NCI-H146 treated with DMSO at 0.1 percent for 48 hours (cell line): Measurements from ENCODE around the gene RNF44.
"Not testable (repeated sequence)": the region's sequence is repeated elsewhere in the genome, so short reads cannot be mapped to it uniquely, and the experiment has no call there.

ENCODE experiments used
- DNase-seq: peaks from one replicate; lab custom pipeline; 2025; ENCODE audit not compliant: unreplicated experiment; lab: John Stamatoyannopoulos, UW

RNF44 gene

DNA sequence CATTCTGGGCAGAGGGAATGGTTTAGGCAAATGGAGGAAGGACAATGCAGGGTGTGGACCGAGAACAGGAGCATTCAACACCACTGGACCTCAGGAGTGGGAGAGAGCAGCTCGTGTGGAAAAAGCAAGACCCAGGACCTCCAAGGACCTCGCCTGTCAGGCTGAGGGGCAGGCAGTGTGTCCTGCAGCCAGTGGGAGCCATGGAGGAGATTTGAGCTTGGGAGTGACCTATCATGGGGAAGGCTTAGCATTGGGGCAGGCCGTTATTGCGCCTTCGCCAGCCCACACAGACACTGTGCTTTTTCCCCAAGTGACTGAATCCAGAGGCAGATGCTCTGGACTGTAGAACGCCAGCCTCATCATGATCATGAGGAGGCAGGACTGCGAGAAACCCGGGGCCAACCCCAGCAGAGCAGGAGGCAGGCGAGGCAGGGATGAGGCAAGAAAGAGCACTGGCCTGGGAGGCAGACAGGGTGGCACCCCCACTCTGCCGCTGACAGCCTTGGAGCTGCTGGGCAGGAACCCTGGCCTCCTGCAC, 15.2 kb upstream of the RNF44 start:
- no peak for DNase-seq

DNA sequence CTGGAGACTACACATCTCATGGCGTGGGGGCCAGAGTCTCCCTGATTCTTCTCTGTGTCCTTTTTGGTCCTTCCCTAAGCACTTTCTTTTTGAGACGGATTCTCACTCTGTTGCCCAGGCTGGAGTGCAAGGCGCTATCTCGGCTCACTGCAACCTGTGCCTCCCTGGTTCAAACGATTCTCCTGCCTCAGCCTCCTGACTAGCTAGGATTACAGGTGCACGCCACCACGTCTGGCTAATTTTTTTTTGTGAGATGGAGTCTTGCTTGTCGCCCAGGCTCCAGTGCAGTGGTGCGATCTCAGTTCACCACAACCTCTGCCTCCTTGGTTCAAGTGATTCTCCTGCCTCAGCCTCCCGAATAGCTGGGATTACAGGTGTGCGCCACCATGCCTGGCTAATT, 13.7 kb upstream of the RNF44 start:
- DNase-seq = not testable (repeated sequence)

DNA sequence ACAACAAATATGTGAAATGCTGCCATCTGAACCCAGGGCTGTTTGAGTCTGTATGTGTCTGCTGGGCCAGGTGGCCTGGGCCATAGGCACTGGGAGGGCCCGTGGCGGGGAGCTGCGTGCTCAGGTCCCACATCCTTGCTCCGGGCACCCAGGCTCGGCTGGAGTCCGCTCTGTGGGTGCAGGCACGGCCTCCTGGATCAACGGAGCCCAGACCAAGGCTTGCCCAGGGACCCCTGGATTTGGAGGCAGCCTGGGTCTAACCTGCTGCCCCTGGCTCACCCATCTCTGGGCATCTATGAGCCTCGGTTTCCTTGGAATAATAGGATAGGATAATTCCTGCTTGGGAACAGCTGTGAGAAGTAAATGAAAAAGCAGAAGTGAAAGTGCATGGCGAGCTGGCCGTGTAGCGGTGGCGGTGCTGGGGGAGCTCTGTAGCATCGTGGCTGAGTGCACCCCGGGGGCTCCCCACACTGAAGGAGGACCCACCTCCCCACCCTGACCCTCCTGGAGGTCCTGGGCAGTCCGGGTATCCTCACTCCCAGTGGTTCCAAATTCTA, 13.2 kb upstream of the RNF44 start:
- no peak for DNase-seq

DNA sequence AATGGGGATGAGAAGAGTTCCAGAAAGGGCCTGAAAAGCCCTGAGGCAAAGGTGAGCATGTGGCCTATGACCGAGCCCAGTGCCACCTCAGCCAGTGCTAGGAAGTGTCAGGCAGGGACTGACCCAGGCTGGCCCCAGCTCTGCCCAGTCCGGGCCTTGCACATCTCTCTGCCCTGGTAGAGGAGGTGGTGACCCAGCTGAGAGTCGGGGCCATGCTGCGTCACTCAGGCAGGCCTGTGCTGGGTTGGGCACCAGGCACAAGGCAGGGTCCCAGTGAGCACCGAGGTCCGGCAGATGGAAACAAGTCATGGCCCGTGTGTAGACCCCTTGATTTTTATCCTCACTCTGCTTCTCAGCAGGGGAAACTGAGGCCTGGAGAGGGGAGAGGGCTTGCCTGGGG, 12.7 kb upstream of the RNF44 start:
- no peak for DNase-seq

DNA sequence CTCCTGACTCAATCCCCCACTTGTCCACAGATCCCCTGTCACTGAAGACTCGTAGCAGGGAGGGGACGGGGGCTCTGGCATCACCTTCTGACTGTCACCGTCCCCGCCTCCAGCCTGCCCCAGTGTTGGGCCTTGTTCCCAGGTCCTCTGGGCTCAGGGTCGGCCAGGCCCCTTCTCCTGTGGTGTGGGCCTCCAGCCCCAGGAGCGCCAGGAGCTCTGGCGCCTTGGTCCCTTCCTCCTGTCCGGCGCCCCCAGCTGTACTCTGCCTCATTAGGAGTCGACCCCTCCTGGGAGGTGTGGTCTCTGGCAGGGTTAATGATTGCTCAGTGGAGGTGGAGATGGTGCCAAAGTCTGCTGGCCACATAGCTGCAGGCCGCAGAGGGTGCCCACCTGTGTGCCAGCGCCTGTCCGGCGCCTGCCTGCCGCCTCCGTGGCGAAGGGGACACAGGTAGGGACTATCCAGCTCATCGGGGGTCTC, 11.8 kb upstream of the RNF44 start, which contains the start of gene CDHR2:
CDHR2 (plus strand) TSS at position 376 of the 478 bp plus-strand sequence. CDS start 16,011 bp downstream, outside the sequence.
- no peak for DNase-seq

DNA sequence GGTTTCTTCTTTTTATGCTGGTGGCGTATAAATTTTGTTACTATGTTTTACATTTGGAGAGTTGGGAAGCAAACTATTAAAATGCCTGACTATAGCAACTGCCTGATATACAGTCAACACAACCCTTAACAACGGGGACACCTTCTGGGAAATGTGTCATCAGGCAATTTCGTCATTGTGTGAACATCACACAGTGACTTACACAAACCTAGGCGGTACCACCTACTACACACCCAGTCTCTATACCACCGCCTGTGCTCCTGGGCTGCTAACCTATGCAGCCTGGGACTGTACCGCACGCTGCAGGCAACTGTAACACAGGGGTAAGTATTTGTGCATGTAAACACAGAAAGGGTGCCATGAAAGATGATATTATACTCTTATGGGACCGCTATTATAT, 10.6 kb upstream of the RNF44 start:
- DNase-seq = no peak

DNA sequence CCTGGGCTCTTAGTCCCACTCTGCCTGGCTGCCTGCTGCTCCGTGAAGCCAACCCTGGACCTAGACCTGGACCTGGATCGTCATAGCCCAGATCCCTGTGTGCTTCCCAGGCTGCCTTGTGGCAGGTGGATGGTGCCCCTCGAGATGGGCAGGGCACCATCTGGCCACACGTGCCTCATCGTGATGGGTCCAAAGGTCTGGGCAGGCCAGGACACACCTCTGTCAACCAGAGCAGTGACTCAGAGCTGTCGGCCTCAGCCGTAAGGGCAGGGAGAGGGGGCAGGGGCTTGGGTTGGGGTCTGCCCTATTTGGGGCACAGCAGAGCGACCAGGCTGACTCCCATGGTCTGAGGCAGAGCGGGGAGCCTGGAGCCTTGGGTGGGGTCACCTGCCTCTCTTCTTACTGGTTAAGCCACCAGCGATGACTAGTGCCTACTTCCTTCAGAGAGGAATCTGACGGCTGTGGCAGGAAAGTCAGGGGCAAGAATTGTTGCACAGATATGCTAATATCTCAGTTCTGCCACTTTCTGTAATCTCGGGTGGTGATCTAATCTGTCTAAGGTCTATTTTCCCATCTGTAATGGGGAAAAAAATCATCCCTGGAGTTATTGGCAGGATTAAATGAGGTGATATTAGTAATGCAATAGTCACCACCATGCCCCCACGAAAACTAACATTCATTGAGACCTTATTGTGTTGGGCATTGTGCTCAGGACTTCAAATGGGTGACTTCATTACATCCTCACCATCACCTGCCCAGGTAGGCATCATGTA, 8.7 kb upstream of the RNF44 start:
- no peak for DNase-seq

DNA sequence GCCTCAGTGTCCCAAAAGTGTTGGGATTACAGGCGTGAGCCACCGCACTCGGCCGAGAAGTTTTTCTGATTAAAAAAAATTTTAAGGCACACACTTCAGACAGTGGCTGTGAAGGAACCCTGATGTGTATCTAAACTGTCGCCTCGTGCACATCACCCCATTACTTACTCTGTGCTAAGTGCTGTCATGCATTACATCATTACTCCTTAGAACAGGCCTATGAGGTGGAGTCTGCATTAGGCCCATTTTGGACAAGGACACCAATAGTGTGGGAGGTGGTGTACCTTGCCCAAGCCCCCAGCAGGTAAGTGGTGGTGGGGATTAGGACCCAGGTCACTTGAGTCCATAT, 8.2 kb upstream of the RNF44 start:
- DNase-seq = no peak

DNA sequence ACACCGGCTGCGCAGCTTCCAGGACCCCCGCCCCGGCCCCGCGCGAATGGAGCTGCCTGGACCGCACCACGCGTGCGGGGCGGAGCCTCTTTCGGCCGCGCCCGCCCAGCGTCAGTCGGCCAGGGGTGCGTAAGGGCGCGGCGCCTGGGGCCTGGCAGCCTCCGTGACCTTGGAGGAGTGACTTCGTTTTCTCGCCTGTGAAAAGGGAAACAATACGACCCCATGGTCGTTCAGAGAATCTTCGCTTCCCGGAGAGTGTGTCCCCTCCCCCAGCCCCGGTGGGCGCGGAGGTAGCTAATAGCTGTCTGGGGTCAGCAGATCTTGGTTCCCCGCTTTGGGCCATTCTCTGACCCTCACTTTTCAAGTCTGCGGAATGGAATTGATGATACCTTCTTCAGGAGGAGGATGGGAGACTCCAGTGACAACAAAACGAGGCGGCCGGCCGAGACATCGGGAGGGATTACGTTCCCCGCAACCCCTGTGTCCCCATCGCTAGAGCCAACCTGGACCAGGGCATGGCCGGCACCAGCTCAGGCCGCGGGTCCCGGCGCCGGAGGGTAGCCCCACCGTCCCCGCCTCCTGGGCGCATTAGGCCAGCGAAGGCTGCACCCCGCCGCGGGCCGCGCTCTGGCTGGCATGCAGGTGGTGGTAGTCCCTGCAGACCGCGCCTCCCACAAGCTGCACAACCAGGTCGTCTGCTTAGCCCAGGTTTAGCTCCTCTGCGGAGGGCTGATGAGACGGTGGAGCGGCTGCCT, 6.4 kb upstream of the RNF44 start:
- peak; percentile 41 for DNase-seq

DNA sequence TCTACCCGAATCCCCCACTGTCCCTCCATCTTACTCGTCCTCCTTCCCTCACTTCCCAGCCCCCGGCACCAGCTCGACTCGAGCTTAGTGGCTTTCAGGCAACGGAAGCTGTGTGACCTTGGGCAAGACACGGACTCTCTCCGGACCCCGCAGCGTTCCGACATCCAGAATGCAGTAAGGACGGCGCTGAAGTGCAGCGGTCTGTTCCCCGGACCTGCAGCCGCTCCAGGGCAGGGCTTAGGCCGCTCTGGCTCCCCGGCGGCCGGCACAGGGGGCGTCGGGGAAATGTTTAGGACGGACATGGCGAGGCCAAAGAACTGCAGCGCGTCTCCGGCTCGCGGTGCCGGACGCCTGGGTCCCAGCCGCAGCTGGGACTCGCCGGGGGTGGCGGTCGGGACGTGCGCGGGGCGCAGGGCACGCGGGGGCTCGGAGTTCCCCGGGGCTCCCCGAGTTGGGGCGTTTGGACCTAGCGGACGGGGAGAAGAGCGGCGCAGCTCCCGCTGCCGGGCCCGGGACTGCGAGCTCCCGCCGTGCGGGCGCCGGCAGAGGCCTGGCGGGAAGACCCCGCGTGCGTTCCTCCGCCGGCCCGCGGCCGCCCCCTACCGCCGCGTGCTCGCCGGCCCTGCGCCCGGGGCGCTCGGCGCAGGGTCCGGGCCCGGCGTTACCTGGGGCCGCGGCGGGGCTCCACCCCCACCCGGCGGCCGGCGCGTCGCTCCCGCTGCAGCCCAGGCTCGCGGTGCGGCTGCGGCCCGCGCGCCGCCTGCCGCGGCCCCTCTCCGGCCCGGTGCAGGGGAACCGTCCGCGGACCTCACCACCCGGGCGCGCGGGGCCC, 5.6 kb upstream of the RNF44 start:
- no peak for DNase-seq

DNA sequence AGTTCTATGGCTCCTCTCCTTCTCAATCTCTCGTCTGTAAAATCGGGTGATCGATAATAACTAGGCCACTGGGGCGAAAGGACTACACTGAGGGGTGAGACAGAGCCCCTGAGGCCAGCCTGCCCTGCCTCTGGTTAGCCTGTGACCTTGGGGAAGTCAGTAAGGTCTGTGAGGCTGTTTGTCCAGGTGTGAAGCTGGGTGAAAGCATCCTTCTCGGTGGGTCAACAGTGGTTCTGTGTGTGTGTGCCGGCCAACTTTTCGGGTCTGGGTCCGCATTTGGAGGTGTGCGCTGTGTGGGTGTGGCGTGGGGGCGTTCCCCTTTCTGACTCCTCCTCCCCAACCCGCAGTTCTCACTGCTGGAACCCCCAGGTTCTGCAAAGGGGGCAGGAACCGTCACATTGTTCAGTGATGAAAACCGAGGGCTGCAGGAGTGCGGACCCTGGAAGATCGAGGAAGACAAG, 5.0 kb upstream of the RNF44 start:
- DNase-seq = no peak

DNA sequence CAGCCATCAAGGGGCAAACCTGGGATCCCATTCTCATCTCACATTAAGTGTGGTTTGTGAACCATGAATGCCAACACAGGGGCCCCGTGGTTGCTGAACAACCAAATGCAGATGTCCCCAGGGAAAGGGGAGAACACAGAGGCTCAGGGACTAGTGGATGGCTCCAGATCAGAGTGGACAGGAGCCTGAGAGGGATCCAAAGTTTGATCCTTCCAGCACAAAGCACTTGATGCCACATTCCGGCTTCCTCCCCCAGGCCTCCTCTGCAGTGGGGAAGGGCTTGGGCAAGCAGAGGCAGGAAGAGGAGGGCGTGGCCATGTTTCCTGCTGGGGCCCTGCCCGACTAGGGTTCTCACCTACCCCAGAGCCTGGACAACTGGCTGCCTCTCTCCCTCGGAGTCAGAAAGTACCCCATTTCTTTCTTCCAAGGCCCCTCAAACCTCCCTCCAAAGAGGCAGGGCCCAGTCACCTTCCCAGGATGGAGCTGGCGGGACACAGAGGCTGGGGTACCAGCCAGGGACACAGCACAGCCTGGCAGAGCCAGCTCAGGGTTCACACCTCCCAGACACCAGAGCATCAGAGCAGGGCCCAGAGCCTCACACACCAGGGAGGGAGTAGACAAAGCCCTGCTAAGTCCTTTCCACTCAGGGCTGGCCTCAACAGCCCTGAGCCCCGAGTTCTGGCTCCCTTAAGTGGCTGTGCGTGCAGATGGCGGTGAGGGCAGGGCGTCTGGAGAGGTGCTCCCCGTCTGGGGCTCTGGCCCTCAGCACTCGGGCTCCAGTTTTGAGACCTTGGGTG, 4.3 kb upstream of the RNF44 start:
- no peak for DNase-seq

DNA sequence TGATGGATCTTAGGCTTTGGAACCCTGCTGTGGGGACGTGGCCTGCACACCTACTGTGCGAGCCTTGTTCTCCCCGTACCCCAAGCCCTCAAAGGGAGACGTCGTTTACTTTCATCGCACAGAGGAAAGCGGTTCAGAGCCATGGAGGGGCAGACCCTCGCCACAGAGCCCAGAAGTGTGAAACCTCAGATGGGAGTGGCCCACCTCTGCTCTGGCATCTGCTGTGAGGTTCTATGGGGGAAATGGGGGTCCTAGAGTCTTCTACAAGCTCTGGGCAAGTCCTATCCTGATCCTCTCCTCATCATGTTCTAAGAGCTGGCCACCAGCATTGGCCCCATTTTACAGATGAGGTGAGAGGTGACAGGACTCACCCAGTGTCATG, 3.7 kb upstream of the RNF44 start:
- DNase-seq = no peak

DNA sequence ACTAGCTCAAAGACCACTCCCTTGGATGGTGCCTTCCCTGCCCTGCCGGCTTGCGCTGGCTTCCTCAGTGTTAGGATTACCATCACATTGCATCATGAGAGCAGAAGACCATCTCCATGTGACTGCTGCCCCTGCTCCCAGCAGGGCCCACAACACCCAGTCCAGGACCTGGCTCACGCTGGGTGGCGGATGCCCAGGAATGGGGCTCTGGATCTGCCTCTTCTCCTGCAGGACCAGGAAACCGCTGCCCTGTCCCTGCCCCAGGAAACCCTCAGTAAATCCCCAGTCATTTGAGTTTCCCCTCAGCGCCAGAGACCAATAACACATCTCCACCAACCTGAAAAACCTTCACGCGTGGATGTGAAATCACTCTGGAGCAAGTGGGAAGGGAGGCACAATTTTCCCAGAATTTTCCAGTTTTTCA, 3.3 kb upstream of the RNF44 start:
- no peak for DNase-seq

DNA sequence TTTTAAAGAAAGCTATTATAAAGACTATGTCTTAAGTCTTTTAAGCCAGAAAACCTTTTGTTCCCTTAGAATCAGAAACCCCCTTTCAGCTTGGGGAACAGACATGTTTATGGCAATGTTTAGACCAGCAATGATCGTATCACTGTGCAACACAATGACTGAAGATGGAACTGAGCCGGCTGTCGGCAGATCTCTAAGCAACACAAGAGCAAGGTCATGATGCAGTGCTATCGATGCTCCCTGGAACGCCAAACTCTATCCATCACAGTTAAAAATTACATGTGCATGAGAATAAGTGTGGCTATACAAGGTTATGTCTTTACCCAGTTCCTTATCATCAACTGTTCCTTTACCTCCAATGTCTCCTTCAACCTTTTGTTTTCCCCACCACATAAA, 1.8 kb upstream of the RNF44 start:
- no peak for DNase-seq

DNA sequence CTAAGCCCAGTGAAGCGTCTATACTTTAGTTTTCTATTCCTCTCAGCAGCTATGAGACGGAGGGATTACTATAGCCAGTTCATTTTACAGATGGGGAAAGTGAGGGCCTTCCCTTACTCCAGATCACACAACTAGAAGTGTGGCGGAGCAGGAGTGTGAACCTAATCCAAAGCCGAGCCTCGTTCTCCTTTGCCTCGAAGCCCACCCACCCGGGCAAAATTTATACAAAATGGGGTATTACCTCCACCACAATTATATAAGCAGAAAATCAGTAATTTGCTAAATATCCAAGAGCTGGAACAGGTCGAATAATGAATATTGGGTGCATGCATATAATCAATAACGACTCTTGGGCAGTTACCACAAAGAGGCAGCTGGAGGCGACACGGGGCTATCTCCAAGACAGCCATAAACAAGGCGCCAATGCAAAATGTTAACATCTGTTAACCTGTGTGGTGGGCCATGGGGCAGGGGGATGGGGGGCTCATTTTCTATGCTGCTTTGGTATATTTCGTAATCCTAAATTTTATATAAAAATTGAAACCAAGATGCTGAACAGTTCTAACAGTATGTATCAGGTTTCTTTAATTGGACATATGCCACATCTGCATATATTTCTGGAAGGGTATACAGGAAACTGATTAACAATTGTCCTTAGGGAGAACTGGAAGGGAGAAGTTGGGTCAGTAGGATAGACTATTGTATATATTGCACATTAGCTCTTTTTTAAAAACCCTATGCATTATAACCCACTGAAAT, 1.2 kb upstream of the RNF44 start:
- no peak for DNase-seq

DNA sequence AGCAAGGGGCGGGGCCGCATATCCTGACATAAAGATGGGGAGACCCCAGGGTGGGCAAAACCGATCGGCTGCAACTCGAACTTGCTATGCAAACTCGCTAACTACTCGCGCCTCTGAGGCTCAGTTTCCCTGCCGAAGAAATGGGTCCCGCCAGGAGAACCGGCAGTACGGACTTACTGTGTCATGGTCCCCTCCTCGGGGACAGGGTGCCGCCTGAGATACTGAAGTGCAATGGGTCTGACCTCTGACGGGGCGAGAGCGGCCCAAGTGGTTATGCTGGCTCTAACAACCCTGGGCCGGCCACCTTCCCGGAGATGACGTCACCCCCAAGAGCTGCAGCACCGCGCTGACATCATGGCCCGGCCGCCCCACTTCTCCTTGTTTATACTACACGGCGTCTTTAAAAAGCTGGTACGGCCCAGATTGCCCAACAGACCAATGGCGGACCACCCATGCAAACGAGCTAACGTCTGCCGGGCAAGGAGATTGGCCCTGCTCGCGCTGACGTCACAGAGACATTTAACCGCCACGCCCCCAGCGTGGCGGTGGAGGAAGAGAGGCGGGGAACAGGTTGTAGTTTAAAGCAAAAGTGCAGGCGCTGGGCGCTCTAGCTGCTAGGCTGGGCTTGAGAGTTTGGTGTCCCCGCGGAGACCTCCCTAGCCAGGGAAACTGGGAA, 490 bp upstream of the RNF44 start:
- peak; percentile 94 for DNase-seq

DNA sequence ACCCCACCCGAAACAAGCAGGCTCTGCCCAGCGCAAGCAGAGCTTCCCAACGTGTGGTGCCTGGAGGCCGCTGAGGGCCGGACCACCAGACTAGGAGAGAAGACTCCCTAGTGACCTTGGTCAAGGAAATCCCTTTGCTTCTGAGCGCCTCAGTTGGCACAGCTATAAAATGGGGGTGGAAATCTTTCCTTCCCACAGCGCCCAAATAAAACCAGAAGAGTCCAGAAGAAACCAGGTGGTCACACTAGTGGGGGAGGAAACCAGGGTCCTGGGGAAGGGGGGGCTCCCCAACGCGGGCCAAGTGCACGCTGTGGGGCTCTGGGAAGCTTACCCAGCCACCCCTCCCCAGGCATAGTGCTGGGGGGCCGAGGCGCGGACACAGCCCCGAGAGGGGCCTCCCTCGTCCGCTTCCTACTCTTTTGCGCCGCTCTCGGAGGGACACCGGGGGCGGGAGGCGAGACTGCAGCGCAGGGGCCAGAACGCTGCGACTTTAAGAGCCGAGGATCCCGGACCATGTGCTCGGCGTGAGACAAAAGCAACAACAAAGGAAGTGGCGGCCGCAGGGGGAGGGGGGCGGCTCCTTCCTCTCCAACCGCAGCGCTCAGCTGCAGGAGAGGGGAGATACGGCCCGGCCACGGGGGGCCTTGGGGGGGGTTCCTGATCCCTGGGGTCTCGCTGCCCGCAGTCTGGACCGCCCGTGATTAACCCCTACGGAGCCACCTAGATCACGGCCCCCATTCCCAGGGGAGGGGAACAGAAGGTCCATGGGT, 885 bp downstream of the RNF44 start:
- DNase-seq = no peak
